Glutamatergic neuron (in vitro differentiated cells): Measurements from ENCODE around the gene APOL6. TPM values are rescaled to one million over a fixed set of nuclear protein-coding genes. Genes with fewer than 3 reads are reported as not detected.

Source experiments
- DNase-seq: peaks from one replicate; pipeline ENCODE4 v3.0.0; 2022
- H3K27ac Mint-ChIP-seq: one replicate; pipeline ENCODE4 v1.8.0; 2020; ENCODE audit warnings: mild to moderate bottlenecking, mixed read lengths, inconsistent platforms; ENCODE audit not compliant: unreplicated experiment
- H3K27me3 Mint-ChIP-seq: one replicate; pipeline ENCODE4 v1.8.0; 2020; ENCODE audit warnings: mild to moderate bottlenecking, moderate library complexity, mixed read lengths, inconsistent platforms; ENCODE audit not compliant: unreplicated experiment
- H3K36me3 Mint-ChIP-seq: one replicate; pipeline ENCODE4 v1.8.0; 2020; ENCODE audit warnings: mild to moderate bottlenecking, mixed read lengths, inconsistent platforms; ENCODE audit not compliant: unreplicated experiment
- H3K4me1 Mint-ChIP-seq: one replicate; pipeline ENCODE4 v1.8.0; 2020; ENCODE audit warnings: mild to moderate bottlenecking, low read depth, mixed read lengths, inconsistent platforms; ENCODE audit not compliant: unreplicated experiment
- H3K4me3 Mint-ChIP-seq: one replicate; pipeline ENCODE4 v1.8.0; 2020; ENCODE audit warnings: mild to moderate bottlenecking, mixed read lengths, inconsistent platforms; ENCODE audit not compliant: unreplicated experiment
- H3K9me3 Mint-ChIP-seq: one replicate; pipeline ENCODE4 v1.8.0; 2020; ENCODE audit warnings: mild to moderate bottlenecking, moderate library complexity, mixed read lengths, inconsistent platforms; ENCODE audit not compliant: unreplicated experiment
- CTCF ChIP-seq: fragments of 200-600 bp; sonication (generic); IDR thresholded peaks from one replicate; pipeline ENCODE4 v1.5.0; 2021; ENCODE audit not compliant: partially characterized antibody, unreplicated experiment
- total RNA-seq: library from RNA; stranded (reverse); fragmentation: NEBNext Ultra II Directional; extraction: Animal tissue kit (Norgen Biotek cat#: 25700); gene quantifications from one replicate; pipeline ENCODE4 v1.2.1, GENCODE V29; 2021; ENCODE audit not compliant: unreplicated experiment

Gene APOL6
- total RNA-seq, 1 donor from 2014 or later = not detected

GRCh38 chr22:35637254-35637653 is 11.0 kb upstream of the APOL6 start:
- H3K4me3 Mint-ChIP-seq = no peak overlapping the region

GRCh38 chr22:35638001-35638400 is 10.2 kb upstream of the APOL6 start:
- H3K27ac Mint-ChIP-seq = no peak overlapping the region
- peaks cover 1% of the 10 kb centered on the region for H3K27me3 Mint-ChIP-seq
- no peaks in the 10 kb centered on the region for H3K4me1 Mint-ChIP-seq
- H3K36me3 Mint-ChIP-seq = peaks cover 5% of the 10 kb centered on the region
- no peak for TF ChIP-seq CTCF
- no peak overlapping the region for H3K4me3 Mint-ChIP-seq
- no peak for DNase-seq
- peaks cover 3% of the 10 kb centered on the region for H3K9me3 Mint-ChIP-seq

More at GRCh38 chr22:35637254-35637653, 11.0 kb upstream of the APOL6 start:
- DNase-seq = no peak
- Mint-ChIP-seq H3K27me3 (peaks cover 1% of the 10 kb centered on the region), H3K4me1 (no peaks in the 10 kb centered on the region), H3K9me3 (peaks cover 3% of the 10 kb centered on the region), H3K27ac (no peak overlapping the region), H3K36me3 (peaks cover 5% of the 10 kb centered on the region)
- TF ChIP-seq CTCF = no peak

- no peak for TF ChIP-seq CTCF
- no peak for DNase-seq
- H3K4me3 Mint-ChIP-seq = no peak overlapping the region
- H3K9me3 Mint-ChIP-seq = peaks cover 3% of the 10 kb centered on the region
- H3K4me1 Mint-ChIP-seq = no peaks in the 10 kb centered on the region
- H3K27ac Mint-ChIP-seq = no peak overlapping the region
- H3K36me3 Mint-ChIP-seq = peaks cover 5% of the 10 kb centered on the region
- H3K27me3 Mint-ChIP-seq = peaks cover 1% of the 10 kb centered on the region
Observed at GRCh38 chr22:35638410-35638809, 9.8 kb upstream of the APOL6 start.

GRCh38 chr22:35641494-35642120 is 6.6 kb upstream of the APOL6 start:
- H3K27me3 Mint-ChIP-seq = peaks cover 3% of the 10 kb centered on the region
- no peaks in the 10 kb centered on the region for H3K36me3 Mint-ChIP-seq
- no peak overlapping the region for H3K27ac Mint-ChIP-seq
- TF ChIP-seq CTCF = no peak
- H3K4me1 Mint-ChIP-seq = no peaks in the 10 kb centered on the region
- H3K4me3 Mint-ChIP-seq = no peak overlapping the region
- H3K9me3 Mint-ChIP-seq = no peaks in the 10 kb centered on the region
- no peak for DNase-seq

GRCh38 chr22:35642305-35642741 is 5.9 kb upstream of the APOL6 start:
- peaks cover 3% of the 10 kb centered on the region for H3K27me3 Mint-ChIP-seq
- H3K9me3 Mint-ChIP-seq = no peaks in the 10 kb centered on the region
- H3K27ac Mint-ChIP-seq = no peak overlapping the region
- no peaks in the 10 kb centered on the region for H3K36me3 Mint-ChIP-seq
- H3K4me1 Mint-ChIP-seq = no peaks in the 10 kb centered on the region
- TF ChIP-seq CTCF = no peak
- no peak for DNase-seq
- no peak overlapping the region for H3K4me3 Mint-ChIP-seq
